ENCODE data around the gene LIMS2.
A peak's percentile ranks its signal among the peaks of the same experiment; 100 is the strongest.

LIMS2 gene

DNA sequence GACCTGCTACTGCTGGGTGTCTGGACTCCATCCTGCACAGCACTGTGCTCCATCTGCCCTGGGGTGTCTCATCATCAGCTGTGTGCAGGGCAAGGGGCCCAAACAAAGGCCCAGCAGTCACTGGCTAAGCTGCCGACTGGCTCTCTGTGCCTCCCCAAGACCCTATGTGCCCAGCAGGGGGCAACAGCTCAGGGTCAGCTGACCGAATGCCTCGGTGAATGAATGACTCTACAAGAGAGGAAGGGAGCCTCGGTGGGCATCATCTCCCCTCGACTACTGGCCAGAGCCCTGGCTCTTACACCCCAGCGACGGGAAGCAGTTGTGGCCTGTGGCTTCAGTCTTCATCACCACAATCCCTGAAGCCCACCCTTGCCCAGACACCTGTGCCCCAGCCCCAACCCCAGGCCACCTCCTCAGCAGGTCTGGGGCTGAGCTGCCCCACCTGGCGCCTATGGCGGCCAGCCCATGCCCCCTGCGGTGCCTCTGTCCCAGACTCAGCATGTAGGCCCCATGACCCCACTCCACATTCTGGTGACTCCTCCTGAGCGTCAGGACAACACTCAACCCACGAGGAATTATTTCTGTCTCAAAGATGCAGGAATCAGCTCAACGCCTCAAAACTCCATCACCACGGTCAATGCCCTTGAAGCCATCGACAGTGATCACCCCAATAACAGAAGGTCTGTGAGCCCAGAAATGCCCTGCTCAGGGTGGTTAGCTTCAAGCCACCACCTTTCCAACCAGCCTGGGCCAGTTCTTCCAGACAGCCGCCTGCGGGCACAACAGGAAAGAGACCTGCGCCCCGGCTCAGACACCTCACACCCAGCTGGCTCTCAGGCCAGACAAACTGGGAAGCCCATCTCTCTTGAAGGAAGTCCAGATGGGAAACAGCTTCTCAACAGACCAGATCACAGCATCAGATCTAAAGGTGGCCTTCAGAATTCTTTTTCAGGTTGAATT, 31.0 kb downstream of the LIMS2 start:
- no peak for DNase-seq

GRCh38 chr2:127643439-127644065, 31.8 kb downstream of the LIMS2 start:
- no peak for DNase-seq

- no peak for DNase-seq
Measured at GRCh38 chr2:127642706-127643438, 32.5 kb downstream of the LIMS2 start.

GRCh38 chr2:127641846-127642507, 33.4 kb downstream of the LIMS2 start:
- no peak for DNase-seq

GRCh38 chr2:127641133-127641532, 34.2 kb downstream of the LIMS2 start:
- DNase-seq, result no peak

- peak; percentile 15 for DNase-seq
Measured at GRCh38 chr2:127640082-127641072, 35.0 kb downstream of the LIMS2 start.

DNA sequence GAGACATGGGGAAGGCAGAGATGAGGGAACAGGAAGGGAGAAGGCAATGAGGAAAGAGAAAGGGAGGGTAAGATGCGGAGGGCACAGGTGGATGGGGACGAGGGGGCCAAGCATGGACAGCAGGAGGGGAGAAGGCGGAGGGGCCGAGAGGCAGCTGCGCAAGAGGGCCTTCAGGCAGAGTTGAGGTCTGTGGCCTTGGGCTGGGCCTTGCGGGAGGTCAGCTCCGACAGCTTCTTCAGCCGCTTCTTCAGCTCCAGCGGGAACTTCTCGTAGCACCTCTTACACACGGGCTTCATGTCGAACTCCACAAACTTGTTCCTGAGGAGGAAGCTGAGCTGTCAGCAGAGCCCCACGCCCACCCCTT, 36.2 kb downstream of the LIMS2 start:
- DNase-seq, result no peak

- no peak for DNase-seq
Measured at GRCh38 chr2:127638361-127639110, 36.8 kb downstream of the LIMS2 start.

- peak; percentile 25 for DNase-seq
Measured at GRCh38 chr2:127637725-127638252, 37.5 kb downstream of the LIMS2 start.

DNA sequence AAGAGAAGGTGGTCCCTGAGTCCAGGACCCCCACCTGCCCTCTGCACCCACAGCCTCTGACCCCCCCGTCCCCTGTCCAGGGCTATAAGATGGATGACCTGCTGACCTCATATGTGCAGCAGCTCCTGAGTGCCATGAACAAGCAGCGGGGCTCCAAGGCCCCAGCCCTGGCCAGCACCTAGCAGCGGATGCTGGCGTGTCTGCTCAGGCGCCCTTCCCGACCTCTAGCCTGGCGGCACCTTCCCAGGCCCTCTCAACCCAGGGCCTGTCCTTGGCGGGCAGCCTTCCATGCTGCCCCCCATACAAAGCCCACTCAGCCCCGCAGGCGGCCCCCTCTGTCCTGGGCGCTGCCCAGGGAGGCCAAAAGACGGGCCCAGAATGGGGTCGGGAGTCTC, 38.1 kb downstream of the LIMS2 start:
- no peak for DNase-seq

DNA sequence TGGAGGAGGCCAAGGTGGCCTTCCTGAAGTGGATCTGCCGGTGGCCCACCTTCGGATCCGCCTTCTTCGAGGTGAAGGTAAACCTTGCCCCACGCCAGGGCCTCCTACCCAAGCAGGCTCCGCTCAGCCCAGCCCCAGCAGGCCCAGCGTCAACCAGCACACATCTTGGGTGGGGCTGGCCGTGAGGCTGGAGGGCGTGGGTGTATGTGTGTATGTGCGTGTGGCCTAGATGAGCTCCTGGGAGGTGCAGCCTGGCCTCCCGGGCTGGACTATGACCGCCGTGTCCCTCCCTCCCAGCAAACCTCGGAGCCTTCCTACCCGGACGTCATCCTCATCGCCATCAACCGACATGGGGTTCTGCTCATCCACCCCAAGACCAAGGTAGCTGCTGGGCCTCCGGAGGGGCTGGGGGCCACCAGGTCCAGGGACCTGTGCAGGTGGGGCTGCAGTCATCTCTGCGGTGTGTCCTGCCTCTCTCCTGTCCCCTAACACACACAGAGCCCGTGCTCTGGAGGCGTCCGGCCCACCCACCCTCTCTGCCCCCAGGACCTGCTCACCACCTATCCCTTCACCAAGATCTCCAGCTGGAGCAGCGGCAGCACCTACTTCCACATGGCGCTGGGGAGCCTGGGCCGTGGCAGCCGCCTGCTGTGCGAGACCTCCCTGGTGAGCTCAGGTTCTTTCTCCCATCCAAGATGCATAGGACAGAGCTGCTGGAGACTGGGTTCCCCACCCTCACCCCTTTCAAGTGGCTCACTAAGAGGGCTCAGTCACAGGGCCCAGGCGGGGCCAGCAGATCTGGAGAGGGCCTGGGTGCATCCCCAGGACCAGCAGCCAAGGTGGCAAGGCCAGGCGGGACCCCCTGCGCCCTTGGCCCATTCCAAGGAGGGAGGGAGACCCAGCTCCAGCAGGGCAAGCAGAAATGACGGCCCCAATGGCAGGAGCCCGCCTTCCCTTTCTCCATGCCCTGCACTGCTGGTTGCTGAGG, 38.8 kb downstream of the LIMS2 start:
- no peak for DNase-seq

- no peak for DNase-seq
Measured at GRCh38 chr2:127635380-127636237, 39.7 kb downstream of the LIMS2 start.

DNA sequence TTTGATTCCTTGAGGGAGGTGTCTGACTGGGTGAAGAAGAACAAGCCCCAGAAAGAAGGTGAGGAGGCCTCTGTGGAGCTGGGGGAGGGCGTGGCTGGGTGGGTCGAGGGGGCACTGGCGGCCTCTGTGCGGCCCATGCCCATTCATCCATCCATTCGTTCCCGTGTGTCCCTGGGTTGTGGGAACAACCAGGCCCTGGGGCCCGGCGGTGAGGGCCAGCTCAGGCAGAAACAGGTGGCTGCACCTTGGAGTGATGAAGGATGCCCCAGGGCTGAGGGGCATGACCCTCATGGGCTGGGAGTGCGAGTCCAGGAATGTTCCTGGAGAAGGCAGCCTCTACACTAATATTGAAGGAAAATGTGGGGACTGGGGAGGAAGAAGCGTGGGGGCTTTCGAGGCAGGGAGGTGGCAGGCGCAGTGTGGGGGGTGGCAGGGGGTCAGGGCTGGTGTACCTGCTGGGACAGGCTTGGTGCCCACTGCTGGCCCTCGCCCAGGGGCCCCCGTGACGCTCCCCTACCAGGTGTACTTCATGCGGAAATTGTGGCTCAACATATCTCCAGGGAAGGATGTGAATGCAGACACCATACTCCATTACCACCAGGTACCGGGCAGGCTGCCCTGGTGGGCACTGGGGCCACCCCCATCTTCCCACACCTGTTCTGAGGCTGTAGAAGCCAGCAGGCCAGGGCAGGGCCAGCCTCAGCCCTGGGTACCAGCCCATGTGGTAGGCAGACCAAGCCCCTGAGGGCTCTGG, 40.5 kb downstream of the LIMS2 start:
- DNase-seq, result no peak

DNA sequence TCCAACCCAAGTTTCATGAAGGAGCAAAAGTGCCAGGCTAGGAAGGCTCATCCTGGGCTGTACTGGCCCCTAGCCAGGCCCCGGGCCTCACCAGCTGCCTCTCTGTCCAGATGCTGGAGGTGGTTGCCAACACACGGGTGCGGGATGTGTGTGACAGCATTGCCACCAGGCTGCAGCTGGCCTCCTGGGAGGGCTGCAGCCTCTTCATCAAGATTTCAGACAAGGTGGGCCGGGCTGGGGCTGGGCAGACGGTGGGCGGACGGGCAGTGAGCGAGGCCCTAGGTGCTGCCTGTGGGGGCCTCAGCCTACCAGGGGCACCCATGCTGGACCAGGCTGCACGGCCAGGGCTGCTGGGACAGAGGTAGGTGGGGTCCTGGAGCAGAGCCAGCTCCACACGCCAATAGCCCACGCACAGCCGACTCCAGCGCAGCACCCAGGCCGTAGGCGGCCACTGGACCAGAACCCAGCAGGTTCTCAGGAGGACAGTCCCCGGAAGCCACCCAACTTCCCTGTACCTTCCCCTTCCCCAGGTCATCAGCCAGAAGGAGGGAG, 41.2 kb downstream of the LIMS2 start:
- no peak for DNase-seq

- no peak for DNase-seq
Measured at GRCh38 chr2:127633556-127634065, 41.7 kb downstream of the LIMS2 start.

DNA sequence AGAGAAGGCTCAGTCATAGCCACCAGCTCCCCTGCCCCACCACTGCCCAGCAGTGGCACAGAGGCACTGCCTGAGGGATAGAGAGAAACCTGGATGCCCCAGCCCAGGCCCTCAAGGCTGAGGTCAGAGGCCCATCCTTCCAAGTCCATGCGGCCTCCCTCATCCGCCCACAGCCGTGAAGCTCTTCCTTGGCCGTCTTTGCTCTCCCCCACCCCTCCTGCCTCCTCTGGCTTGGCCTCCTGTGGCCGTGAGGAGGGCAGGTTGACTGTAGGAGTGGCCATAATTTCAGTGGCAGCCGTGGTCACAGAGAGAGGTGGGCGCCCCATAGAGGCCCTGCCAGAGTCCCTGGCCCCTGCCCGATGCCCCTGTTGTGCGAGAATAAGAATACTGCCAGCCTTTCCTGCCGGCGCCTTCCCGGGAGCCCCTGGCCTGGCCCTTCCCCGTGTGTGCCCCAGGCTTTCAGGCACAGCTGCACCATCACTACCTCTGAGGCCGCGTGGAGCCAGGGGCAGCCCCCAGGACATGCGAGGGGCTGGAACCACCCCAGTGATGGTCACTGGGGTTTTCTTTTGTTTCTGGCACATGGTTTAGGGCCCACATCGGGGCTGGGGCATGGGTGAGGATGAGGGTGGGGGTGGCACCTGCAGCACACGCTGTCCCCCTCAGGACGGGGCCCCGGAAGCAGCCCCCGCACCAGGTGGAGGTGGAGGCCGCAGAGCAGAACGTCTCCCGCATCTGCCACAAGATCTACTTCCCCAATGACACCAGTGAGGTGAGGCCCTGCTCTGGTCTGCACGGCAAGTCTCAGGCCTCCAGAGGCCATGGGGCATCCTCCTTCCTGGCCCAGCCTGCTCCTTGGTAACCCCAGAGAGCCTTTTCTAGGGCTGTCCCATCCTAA, 42.5 kb downstream of the LIMS2 start:
- DNase-seq, result no peak
